ENCODE measurements around the gene MAP1S. TPM values are rescaled to one million over a fixed set of nuclear protein-coding genes. Genes with fewer than 3 reads are reported as not detected.

MAP1S gene
- total and polyA plus RNA-seq, 8 donors = 13.9 to 35.6 (median 22.3) TPM

DNA sequence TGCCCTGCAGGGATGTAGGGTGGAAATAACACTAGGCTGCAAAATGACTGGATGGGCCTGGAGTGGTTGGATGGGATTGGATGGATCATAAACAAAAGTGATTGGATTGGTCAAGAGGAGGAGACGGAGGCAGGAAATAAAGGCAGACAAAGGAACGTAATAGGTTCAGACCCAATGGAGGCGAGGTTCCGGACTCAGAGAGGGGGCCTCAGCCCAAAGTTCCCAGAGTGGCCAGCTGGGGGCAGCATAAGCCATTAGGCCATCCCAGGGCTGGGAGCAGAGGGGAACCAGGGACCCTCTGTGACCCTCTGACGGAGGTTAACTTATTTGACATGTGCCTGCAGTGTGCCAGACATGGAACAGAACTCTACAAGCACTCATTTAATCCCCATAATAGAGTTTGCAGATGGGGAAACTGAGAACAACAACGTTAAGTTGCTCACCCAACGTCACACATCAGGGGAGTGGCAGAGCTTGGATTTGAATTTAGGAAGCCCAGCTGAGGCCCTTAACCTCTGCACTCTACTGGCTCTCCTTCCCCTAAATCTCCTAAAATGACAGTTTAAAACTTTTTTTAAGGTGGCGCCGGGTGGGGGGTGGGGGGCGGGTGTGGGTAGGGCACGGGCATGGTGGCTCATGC is 15.3 kb upstream of the MAP1S start:
- 42 to 43% methylated on average over 11 of the region's 11 CpGs for WGBS, 2 donors
- Histone ChIP-seq H3K9me3 (no peaks in the 10 kb centered on the region), H3K27me3 (no peaks in the 10 kb centered on the region), H3K36me3 (no peaks in the 10 kb centered on the region), H3K4me3 (no peak overlapping the region), H3K27ac (no peak overlapping the region), H3K4me1 (no peaks in the 10 kb centered on the region)
- intact Hi-C loops (cut with DNase I) = loop anchor here in 2 of 3 donors (10.0 kb wide), 2 partner anchors 141 to 151 kb away; partner anchors contain the start of genes JAK3 (in 1 of the 2) and RPL18A (in 1 of the 2)
- TF ChIP-seq, protein P1, sequence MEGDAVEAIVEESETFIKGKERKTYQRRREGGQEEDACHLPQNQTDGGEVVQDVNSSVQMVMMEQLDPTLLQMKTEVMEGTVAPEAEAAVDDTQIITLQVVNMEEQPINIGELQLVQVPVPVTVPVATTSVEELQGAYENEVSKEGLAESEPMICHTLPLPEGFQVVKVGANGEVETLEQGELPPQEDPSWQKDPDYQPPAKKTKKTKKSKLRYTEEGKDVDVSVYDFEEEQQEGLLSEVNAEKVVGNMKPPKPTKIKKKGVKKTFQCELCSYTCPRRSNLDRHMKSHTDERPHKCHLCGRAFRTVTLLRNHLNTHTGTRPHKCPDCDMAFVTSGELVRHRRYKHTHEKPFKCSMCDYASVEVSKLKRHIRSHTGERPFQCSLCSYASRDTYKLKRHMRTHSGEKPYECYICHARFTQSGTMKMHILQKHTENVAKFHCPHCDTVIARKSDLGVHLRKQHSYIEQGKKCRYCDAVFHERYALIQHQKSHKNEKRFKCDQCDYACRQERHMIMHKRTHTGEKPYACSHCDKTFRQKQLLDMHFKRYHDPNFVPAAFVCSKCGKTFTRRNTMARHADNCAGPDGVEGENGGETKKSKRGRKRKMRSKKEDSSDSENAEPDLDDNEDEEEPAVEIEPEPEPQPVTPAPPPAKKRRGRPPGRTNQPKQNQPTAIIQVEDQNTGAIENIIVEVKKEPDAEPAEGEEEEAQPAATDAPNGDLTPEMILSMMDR (IDR thresholded peaks at IDR 0.05) = peak; percentile 54 to 80 (median 70)
- DNase-seq = peak in 3 of 6 donors; percentile 49 to 82 (median 53)
- FAIRE-seq = no peak
- peak; percentile 55 to 85 (median 80) for ATAC-seq

DNA sequence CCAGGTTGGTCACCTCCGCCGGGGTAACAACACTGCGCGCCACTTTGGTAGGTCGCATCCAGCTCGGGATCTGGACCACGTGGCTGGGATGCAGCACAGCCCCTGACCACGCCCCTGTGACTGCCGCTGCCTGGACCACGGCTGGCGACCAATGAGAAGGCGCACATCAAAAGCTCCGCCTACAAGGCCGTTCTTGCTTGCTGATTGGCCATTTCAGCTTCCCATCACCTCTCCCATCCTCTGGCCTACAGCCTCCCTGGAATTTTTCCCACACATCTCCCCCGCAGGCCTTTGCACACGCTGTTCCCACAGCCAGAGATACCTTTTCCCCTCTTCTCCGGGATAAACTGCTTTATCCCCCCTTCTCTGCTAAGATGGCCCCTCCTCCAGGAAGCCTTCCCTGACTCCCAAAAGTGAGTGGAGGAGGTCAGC is 12.5 kb upstream of the MAP1S start:
- WGBS, 2 donors = 16 to 19% methylated on average over 17 of the region's 17 CpGs
- Histone ChIP-seq H3K27ac (no peak overlapping the region), H3K4me1 (no peaks in the 10 kb centered on the region), H3K4me3 (no peak overlapping the region), H3K9me3 (no peaks in the 10 kb centered on the region), H3K36me3 (no peaks in the 10 kb centered on the region), H3K27me3 (no peaks in the 10 kb centered on the region)
- TF ChIP-seq, protein P1 (IDR thresholded peaks at IDR 0.05) = no peak
- DNase-seq (peak in 2 of 6 donors; percentile 34 to 45), FAIRE-seq (no peak), ATAC-seq (no peak)
- intact Hi-C loops (cut with DNase I) = loop anchor here in 2 of 3 donors (10.0 kb wide), 2 partner anchors 138 to 148 kb away; partner anchors contain the start of genes JAK3 (in 1 of the 2) and RPL18A (in 1 of the 2)

DNA sequence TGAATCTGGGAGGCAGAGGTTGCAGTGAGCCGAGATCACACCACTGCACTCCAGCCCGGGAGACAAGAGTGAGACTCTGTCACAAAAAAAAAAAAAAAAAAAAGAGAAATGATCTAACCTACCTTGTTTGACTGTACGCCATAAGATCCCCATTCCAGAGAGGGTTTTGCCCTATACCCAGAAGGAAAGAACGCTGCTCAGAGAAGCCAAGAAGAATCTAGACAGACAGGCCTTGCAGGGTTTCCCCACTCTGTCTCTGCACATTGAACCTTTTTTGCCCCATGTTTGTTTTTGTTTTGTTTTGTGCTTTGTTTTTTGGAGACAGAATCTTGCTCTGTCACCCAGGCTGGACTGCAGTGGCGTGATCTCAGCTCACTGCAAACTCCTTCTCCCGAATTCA is 7.4 kb upstream of the MAP1S start:
- no peak for ATAC-seq
- no peaks in the 10 kb centered on the region for H3K27me3 ChIP-seq
- no peaks in the 10 kb centered on the region for H3K4me1 ChIP-seq
- DNase-seq = no peak
- no peak overlapping the region for H3K4me3 ChIP-seq
- WGBS, 2 donors = 35 to 40% methylated on average over 6 of the region's 6 CpGs
- TF ChIP-seq, protein P1 (IDR thresholded peaks at IDR 0.05) = no peak
- H3K27ac ChIP-seq = no peak overlapping the region
- intact Hi-C loops (cut with DNase I) = no loop called here
- H3K36me3 ChIP-seq = no peaks in the 10 kb centered on the region
- FAIRE-seq = no peak
- no peaks in the 10 kb centered on the region for H3K9me3 ChIP-seq

DNA sequence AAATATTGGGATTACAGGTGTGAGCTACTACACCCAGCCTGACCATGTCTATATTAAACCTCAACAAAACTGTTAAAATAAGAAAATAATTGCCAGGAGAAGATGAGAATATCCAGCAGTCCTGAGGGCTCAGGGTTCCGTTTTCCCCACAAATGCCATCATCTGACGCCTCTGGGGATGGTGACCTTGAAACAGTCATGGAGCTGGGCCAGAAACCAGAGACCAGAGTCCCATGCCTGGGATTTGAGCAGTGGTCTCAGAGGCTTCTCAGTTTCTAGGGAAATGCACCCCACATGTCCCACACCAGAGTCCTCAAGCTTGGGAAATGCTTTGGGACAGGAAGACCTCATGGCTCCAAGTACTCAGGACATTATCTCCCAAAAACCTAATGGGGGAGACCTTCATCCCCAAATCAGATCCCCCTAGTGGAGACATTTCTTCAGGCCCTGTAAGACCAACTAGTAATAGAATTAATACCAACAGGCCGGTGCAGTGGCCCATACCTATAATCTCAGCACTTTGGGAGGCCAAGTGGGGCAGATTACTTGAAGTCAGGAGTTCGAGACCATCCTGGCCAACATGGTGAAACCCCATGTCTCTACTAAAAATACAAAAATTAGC is 2.9 kb upstream of the MAP1S start:
- no peak for DNase-seq
- FAIRE-seq = no peak
- no peak overlapping the region for H3K27ac ChIP-seq
- no peaks in the 10 kb centered on the region for H3K9me3 ChIP-seq
- no peak for ATAC-seq
- no peak overlapping the region for H3K4me3 ChIP-seq
- WGBS, 2 donors = 52% methylated on average over 4 of the region's 4 CpGs
- intact Hi-C loops (cut with DNase I) = no loop called here
- no peaks in the 10 kb centered on the region for H3K27me3 ChIP-seq
- H3K4me1 ChIP-seq = peaks cover 5 to 8% (median 6%) of the 10 kb centered on the region in 3 donors
- TF ChIP-seq, protein P1 (IDR thresholded peaks at IDR 0.05) = no peak
- no peaks in the 10 kb centered on the region for H3K36me3 ChIP-seq

DNA sequence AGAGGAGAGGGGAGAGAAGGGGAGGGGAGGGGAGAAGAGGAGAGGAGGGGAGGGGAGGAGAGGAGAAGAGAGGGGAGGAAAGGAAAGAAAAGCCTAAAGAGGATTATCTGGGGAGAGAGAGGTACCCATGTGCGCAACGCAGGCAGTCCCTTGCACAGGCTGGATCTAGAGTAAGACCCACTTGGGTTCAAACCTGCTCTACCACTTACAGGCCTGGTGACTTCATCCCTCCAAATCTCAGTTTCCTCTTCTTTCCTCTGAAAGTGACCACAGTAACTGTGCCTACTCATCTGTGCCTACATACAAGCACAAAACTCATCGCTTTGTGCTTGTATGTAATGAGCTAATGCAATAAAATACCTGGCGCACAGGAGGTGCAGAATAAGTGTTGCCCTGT is 732 bp upstream of the MAP1S start:
- TF ChIP-seq, protein P1 (IDR thresholded peaks at IDR 0.05) = no peak
- H3K27me3 ChIP-seq = no peaks in the 10 kb centered on the region
- no peak for ATAC-seq
- DNase-seq = no peak
- peaks cover 0 to under 1% (median 0%) of the 10 kb centered on the region in 3 donors for H3K36me3 ChIP-seq
- no peak overlapping the region for H3K4me3 ChIP-seq
- 82 to 84% methylated on average over 4 of the region's 4 CpGs for WGBS, 2 donors
- H3K4me1 ChIP-seq = peaks cover 5 to 8% (median 6%) of the 10 kb centered on the region in 3 donors
- H3K27ac ChIP-seq = no peak overlapping the region
- H3K9me3 ChIP-seq = no peaks in the 10 kb centered on the region
- intact Hi-C loops (cut with DNase I) = no loop called here
- no peak for FAIRE-seq
